Kidney glomerular epithelial cell (primary cell): ENCODE results near the gene CEACAM1.
"Not testable (repeated sequence)": the region's sequence is repeated elsewhere in the genome, so short reads cannot be mapped to it uniquely, and the experiment has no call there.

Experiments
- DNase-seq: peaks from one replicate; lab custom pipeline; 2025; lab: John Stamatoyannopoulos, UW

The CEACAM1 gene

GRCh38 chr19:42512130-42512636, 16.1 kb downstream of the CEACAM1 start:
- no peak for DNase-seq

- DNase-seq, result no peak
Measured at GRCh38 chr19:42511340-42511739, 16.9 kb downstream of the CEACAM1 start.

DNA sequence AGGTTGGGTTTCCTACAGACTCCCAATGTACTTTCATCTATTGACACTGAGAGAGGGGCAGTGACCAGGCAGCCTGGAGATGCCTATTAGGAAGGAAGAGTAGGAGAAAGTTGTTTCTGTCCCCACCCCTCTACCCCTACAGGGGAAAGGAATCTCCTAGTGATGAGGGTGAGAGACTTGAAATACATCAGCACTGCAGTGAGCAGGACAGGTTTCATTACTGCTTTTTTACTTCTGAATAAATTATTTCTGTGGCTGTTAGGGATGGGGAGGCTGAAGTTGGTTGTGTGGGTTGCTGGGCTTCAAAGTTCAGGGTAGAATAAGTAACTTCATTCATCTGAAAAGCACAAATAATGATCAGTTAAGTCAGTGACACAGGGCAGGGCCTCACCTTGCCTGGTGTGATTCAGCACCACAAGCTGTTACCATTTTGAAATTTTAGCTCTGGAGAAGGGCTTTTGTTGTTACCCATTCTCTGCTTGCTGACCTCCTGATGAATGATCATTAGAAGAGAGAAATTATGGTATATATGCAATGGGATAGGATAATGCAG, 19.3 kb downstream of the CEACAM1 start:
- no peak for DNase-seq

- DNase-seq, result no peak
Measured at GRCh38 chr19:42505066-42505465, 23.2 kb downstream of the CEACAM1 start.

- no peak for DNase-seq
Measured at GRCh38 chr19:42501733-42502132, 26.5 kb downstream of the CEACAM1 start.

DNA sequence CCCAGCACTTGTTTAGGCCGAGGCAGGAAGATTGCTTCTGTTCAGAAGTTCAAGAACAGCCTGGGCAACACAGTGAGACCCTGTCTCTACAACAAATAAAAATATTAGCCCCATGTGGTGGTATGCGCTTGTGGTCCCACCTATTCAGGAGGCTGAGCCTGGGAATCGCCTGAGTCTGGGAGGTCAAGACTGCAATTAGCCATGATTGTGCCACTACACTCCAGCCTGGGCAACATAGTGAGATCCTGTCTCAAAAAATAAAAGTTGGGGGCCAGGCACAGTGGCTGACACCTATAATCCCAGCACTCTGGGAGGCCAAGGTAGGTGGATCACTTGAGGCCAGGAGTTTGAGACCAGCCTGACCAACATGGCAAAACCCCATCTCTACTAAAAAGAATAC, 27.0 kb downstream of the CEACAM1 start:
- not testable (repeated sequence) for DNase-seq

DNA sequence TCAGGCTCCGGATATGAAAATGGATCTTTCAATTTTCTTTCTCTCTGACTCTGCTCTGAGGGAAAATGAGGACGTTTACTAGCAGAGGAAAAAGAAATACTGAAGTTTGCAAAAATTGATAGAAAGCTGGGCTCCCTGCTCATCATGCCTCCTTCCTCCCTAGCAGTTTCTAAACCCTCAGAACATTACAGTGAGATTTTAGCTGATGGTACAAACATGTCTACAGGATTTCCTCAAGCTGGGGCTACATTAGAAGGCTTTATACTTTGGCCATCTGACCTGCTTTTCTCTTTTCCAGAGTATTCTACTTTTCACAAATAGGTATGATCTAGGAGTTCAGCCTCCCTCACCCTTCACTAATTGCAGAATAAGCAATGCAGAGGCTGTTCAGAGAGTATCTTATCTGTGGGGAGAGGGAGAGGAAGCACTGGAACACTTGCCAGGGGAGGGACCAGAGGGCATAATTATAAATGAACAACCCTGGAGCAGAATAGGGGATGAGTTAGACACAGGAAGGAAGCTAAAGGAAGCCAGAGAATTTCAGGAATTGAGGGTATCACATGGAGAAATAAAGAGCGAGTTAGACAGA, 30.0 kb downstream of the CEACAM1 start:
- DNase-seq, result no peak

- DNase-seq, result no peak
Measured at GRCh38 chr19:42497492-42498168, 30.7 kb downstream of the CEACAM1 start.

DNA sequence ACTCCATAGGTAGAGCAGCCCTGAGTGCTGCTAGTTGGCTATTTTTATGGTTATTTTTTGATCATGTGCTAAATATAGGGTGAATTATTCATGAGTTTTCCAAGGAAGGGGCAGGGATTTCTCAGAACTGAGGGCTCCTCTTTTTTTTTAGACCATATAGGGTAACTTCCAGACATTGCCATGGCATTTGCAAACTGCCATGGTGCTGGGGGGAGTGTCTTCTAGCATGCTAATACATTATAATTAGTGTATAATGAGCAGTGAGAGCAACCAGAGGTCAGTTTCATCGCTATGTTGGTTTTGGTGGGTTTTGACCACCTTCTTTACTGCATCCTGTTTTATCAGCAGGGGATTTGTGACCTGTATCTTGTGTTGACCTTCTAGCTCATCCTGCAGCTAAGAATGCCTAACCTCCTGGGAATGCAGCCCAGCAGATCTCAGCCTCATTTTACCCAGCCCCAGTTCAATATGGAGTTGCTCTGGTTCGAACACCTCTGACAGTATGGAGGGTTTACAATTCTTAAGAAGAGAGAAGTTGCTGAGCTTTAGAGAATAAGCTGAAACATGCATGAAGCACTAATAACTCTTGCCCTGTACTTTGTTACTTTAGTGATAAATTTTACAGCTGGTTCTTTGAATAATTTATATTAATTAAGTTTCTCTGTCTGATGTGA, 31.7 kb downstream of the CEACAM1 start:
- DNase-seq, result no peak

- DNase-seq, result no peak
Measured at GRCh38 chr19:42495663-42496062, 32.6 kb downstream of the CEACAM1 start.

- DNase-seq, result no peak
Measured at GRCh38 chr19:42494321-42494720, 34.0 kb downstream of the CEACAM1 start.

GRCh38 chr19:42488783-42489521, 39.3 kb downstream of the CEACAM1 start:
- DNase-seq, result no peak

DNA sequence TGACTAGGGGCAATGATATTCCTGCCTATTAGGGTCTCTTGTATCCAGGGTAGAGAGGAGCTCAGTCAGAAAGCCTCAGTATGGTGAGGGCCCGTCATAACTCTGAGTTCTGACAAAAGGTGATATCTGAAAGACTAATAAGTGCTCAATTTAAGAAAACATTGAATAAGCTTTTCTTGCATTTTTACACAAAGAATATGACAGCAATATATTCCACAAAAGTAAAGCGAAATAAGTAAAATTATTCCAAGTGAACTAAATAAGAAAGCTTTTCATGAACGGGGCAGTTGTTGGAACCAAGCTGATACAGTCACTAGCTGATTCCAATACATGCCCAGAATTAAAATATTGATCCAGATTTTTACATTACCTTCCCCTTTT, 40.5 kb downstream of the CEACAM1 start:
- no peak for DNase-seq

GRCh38 chr19:42487032-42487797, 41.1 kb downstream of the CEACAM1 start:
- no peak for DNase-seq

DNA sequence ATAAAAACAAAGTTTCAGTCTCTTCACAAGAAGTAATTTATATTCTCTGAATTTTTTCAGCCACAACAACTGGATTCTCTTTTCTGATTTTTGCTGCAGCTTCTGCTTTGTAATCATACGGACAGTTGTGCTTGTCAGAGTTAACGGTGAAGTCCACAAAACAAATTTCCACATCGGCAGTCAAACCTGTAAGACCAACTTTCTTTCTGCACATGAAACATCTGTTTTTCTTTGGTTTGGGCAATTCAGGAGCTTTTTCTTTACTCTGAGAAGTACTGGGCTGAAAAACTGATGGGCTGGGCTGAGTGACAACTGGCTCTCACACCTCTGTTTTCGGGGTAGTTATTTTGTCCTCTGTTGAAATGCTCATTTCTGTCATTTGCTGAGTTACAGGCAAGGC, 43.2 kb downstream of the CEACAM1 start:
- not testable (repeated sequence) for DNase-seq

DNA sequence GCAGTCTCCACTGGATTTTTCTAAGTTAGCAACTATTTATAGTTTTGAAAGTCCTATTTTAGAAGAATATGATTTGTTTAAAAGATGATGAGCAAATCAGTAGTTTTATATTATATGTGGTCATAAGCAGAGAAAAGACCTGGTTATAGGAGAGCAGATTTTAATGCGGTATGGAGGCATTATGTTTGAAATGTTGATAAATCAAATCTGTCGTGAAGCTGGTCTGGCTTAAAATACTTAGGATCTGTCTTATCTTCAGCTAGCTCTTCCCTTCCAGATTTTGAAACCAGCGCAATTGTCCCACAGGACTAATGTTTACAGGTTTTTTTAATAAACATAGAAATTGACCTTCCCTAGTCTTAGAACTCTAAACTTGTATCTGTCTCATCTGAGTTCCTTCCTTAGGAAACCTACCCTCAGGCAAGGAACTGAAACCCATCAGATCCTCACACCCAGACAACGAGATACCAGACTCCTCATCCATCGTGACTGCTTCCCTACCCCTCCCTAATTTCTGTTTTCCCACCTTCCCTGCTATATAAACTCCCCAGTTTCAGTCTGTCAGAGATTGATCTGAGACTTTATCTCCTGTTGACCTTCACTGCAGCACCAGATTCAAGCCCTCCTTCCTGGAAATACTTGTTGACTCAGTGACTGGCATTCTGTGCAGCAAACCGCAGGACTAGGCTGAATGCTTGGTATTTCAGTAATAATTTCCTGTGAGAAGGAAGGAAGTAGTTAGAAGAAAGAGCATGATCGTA, 47.8 kb downstream of the CEACAM1 start:
- no peak for DNase-seq

- no peak for DNase-seq
Measured at GRCh38 chr19:42479736-42480135, 48.5 kb downstream of the CEACAM1 start.

DNA sequence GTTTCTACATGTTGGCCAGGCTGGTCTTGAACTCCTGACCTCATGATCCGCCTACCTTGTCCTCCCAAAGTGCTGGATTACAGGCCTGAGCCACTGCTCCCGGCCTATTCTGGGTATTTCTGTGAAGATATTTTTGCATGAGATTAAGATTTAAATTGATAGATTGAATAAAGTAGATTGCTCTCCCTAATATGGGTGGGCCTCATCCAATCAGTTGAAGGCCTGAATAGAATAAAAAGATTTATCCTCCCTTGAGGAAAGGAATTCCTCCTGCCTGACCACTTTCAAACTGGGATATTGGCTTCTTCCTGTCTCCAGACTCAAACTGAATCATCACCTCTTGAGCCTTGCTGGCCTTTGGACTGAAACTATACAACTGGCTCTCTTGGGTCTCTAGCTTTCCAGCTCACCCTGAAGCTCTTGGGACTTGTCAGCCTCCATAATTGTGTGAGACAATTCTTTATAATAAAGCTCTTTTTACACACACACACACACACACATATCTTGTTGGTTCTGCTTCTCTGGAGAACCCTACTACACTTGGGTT, 49.4 kb downstream of the CEACAM1 start:
- no peak for DNase-seq

DNA sequence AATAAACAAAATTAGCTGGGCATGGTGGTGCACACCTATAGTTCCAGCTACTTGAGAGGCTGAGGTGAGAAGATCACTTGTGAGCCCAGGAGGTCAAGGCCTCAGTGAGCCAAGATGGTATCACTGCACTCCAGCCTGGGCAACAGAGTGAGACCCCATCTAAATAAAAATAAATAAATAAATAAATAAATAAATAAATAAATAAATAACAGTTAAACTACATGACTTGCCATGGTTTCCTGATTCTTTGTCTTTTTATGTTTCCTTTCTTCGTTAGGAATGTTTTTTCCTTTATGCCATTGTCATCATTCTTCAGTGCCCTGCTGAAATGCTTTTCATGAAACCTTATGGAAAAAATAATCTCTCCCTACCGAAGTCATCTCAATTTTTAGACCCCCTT, 50.3 kb downstream of the CEACAM1 start:
- no peak for DNase-seq

DNA sequence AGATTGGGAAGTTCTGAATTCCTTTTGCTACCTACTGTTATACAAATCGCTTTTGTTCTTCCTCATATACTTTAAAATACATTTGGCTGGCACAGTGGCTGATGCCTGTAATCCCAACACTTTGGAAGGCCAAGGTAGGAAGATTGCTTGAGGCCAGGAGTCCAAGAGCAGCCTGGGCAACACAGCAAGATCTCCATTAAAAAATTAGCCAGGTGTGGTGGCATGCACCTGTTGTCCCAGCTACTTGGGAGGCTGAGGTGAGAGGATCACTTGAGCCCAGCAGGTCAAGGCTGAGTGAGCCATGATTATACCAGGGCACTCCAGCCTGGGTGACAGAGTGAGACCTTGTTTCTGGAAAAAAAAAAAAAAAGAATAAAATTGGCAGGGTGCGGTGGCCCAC, 51.2 kb downstream of the CEACAM1 start:
- no peak for DNase-seq
